SIG-M5 treated with dmso at 0.1 percent for 504 hours (cell line): ENCODE results near the gene PTMA.
"Not testable (repeated sequence)": the region's sequence is repeated elsewhere in the genome, so short reads cannot be mapped to it uniquely, and the experiment has no call there.

ENCODE experiments used
- DNase-seq: peaks from one replicate; lab custom pipeline; 2025; ENCODE audit not compliant: unreplicated experiment; lab: John Stamatoyannopoulos, UW

The PTMA gene

GRCh38 chr2:231714639-231715498 is 6.5 kb downstream of the PTMA start:
- DNase-seq, result peak; percentile 70

GRCh38 chr2:231715499-231715837 is 7.1 kb downstream of the PTMA start:
- no peak for DNase-seq

DNA sequence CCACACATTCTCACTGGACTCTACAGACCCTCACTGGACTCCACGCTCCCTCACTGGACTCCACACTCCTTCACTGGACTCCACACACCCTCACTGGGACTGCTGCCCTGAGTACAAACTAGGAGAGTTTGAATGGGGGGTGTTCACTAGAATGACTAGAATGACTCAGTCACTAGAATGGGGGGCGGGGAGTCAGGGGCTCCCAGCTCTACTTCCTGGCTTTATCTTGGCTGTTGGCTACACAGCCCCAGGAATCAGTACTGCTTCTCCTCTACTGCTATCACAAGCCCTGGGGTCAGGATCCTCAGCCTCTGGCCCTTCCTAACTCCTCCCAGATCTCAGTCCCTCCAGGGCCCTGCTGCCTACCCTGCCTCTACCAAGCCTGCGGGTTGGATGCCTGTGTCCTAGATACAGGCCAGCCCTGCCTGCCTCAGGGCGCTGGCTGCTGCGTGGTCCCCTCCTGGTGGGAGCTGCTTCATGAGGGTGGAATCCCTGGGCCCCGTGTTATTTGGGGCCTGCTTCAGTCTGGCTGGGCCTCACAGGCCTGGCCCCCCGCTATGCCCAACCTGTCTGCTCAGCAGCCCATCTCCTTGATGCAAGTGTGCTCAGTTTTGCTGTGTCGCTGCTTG is 7.8 kb downstream of the PTMA start:
- no peak for DNase-seq

DNA sequence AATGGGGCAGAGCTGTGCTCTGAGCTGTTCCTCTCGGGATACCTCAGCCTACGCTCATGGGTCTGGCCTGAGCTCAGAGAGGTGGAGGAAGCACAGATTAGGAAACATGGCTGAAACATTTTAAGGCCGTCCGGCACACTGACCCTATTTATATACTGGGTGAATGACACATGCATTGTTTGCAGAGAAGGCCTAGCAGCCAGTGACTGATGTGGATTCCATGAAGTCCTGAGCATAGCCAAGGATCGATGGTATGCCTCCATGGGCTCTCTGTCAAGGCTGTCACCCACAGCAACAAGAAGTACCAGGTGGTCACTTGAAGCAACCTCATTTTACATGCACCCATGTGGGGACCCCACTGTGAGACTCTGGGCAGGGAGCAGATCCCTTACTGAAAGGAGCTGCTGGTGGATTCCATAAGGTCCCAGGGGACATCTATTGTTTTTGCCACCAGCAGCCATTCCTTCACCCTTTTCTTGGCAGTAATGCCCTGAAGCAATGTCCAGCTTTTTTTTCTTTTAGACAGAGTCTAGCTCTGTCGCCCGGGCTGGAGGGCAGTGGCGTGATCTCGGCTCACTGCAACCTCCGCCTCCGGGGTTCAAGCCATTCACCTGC is 8.4 kb downstream of the PTMA start:
- no peak for DNase-seq

DNA sequence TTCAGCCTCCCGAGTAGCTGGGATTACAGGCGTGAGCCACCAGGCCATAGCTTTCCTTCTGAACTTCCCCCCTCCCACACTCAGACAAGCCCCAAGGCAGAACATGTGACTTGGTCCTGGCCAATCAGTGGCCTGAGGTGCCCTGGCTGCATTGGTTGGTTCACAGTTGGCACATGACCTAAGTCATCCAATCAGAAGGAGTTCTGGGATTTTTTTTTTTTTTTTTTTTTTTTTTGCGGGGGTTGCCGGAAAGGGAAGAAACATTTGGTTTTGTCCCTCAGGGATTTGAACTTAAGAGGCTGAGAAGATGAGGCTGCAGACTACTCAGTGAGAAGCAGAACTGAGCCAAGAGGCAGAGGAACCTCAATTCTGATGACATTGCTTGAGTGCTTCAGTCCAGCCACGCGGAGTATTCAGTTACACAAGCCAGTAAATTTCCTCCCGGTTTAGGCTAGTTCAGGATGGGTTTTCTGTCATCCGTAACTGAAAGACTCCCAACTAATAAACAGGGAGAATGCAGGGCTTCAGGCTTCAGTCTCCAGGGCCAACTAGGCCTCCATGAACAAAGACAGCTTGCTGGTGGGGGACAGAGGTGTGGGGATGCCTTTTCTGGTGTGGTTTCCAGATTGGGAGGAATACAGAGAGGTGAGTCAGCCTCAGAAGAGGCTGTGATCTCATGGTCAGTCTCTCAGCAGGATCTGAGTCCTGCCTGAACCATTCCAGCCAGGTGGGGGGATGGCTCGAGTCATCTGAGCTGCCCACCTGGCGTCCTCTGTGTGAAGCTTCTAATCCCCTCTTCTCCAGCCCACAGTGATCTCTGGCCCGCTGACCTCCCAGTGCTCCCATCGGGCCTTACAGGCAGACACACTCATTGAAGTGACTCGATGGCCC is 9.2 kb downstream of the PTMA start:
- peak; percentile 51 for DNase-seq

- DNase-seq, result no peak
Observed at GRCh38 chr2:231718799-231719198, 10.5 kb downstream of the PTMA start.

DNA sequence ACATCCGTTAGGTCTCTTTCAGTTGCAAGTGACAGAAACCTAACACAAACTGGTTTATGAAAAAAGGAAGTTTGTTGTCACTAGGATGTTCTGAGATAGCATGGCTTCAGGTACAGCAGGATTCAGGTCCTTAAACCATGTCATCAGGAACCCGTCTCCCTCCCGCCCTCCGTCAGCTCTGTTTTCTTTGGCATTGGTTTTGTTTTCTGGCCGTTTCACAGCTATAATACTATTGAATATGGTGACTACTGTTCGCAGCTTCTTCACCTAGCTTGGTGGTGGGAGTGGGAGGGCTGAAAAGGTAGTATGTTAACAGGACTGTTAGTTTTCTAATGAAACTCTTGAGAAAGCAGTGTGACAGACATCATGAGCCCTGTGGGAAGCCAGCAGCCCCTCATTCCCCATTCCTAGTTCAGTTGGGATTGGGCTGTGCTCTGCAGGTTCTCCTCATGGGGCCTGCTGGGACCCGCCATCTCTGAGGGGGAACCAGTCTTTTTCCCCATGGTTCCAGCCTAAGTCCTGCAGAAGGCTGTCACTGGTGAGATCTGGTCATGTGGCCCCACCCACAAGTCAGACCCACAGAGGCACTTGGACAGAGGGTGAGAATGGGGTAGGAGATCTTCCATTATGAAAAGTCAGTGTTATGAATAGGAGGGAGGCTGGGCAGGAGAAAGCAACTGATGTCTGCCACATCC is 12.1 kb downstream of the PTMA start:
- DNase-seq, result no peak

DNA sequence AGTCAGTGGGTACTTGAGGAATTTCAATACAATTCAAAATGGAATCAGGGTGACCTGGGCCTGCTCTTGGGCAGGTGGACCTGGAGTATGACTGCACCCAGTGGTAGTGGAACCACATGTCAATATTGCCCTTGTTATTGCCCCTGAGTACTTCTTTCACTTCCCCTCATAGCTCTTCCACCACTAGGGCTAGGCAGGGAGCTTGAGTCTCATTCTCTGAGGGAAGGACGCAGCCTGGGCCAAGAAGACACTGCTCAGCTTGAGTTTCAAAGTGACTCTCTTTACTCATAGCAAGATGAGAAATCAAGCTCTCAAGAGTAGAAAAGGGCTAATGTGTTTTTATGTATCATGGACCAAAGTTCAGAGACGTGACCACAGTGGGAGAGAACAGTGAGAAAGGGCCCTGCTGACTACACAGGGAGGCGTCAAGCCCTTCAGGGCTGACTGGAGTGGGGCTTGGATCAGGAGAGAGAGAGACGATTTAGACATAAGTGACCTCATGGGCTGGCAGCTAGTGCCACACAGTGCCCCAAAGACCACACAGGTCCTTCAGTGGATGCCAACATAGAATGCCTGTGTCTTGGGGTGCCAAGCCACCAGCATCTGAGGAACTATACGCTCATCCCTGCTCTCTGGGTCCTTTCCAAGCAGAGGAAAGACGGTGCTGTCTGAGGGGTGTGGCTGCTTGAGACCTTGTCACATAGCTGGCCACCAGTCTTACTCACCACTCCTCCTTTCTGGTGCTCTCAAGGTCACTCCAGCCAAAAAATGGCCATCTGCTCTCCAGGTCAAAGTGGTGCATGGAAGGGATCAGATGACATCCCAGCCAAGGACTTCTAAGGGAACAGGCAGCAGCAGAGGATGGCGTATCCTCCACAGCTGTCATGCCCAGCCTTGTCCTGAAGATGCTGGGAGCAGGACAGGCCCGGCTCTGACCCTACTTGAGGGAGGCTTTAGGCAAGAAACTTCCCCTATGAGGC is 13.0 kb downstream of the PTMA start:
- DNase-seq, result peak; percentile 85

DNA sequence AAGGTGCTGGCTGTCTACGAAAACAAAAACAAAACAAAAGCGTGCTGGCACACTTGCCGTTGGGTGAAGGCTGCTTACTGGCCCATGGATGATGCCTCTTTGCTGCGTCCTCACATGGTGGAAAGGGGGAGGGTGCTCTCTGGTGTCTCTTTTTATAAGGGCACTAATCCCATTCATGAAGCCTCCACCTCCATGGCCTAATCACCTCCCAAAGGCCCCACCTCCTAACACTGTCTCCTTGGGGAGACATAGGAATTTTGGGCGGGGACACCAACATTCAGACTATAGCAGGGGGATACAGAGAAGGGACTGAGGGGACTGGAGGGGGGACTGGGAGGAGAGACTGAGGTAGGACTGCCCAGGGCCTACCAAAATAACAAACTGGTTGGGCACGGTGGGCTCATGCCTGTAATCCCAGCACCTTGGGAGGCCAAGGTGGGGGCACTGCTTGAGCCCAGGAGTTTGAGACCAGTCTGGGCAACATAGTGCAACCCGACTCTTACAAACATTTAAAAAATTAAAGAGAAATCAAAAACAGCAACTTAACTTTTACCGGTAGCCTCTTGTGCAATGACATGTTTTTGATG is 14.5 kb downstream of the PTMA start:
- no peak for DNase-seq

- no peak for DNase-seq
Observed at GRCh38 chr2:231725476-231725875, 17.2 kb downstream of the PTMA start.

DNA sequence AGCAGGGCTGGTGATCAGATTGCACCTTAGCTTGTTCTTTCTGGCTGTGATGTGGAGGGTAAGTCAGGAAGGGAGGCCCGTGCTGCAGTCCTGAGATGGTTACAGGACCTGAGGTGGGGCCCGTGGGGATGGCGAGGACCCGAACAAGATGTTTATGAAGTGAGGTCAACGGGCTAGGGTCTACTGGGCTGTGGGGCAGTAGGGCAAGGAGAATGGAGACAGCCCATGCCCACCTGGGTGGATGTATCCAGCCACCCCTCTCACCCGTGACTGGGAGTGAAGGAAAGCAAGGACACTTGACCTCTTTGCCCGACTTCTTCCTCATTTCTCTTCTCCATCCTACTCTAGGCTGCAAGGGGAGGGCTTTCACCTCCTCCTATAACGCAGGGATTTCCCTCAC is 18.0 kb downstream of the PTMA start:
- no peak for DNase-seq

- no peak for DNase-seq
Observed at GRCh38 chr2:231727621-231728020, 19.3 kb downstream of the PTMA start.

DNA sequence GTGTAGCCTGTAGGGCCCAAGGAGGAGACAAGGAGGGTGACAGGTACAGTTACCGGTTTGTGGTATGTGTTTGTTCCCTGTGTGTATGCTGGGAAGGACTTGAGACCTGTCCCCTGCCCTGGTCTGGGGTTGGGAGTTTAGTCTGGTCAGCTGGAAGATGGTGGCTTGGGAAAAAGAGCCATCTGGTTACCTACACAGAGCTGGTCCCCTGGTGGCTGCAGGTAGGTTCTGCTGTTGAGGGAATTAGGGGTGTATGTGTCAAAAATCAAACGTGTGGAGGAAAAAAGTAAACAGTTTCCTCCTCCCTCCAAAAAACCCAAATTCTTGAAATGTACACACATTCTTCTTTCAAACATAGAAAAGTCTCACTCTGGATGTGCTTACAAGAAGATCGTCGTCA is 24.3 kb downstream of the PTMA start:
- no peak for DNase-seq

GRCh38 chr2:231737761-231738160 is 29.4 kb downstream of the PTMA start:
- no peak for DNase-seq

- DNase-seq, result no peak
Observed at GRCh38 chr2:231743376-231744116, 35.2 kb downstream of the PTMA start.

DNA sequence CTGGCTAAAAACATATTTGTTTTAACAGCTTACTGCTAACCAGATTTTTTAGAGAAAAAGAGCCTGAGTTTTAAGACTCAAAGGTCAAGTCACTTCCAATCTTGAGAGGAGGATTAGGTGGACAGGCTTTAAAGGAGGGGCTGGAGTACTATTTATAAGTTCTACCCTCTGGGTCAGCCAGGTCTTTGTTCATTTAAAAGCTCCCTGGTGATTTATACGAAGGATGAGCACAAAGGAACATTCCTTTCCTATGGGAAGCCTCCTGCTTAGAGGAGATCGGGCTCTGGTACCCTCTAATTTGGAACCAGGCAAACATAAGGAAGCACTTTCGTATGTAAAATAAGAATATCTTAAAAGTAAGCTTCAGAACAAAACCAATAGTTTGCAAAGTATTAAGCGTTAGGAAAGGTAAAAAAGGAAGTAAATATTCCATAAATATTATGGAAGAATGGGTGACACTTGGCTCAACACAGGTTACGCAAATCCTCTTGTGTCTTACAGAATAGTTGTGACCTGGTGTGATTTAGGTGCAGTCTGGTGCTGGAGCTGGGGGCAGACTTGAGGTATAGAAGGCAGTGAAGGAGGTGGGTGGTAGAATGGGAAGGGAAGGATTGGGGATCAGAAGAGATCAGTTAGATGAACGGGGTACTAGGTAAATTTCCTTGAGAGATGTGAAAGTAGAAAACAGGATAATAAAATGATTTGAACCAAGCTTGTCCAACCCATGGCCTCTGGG is 37.1 kb downstream of the PTMA start:
- DNase-seq, result no peak

DNA sequence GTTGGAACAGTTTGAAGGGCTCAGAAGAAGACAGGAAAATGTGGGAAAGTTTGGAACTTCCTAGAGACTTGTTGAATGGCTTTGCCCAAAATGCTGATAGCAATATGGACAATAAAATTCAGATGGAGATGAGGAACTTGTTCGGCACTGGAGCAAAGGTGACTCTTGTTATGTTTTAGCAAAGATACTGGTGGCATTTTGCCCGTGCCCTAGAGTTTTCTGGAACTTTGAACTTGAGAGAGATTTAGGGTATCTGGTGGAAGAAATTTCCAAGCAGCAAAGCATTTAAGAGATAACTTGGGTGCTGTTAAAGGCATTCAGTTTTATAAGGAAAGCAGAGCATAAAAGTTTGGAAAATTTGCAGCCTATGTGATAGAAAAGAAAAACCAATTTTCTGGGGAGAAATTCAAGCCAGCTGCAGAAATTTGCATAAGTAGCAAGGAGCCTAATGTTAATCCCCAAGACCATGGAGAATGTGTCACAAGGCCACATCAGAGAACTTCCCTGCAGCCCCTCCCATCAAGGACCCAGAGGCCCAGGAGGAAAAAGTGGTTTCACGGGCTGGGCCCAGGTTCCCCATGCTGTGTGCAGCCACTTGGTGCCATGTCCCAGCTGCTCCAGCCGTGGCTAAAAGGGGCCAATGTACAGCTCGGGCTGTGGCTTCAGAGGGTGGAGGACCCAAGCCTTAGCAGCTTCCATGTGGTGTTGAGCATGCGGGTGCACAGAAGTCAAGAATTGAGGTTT is 40.0 kb downstream of the PTMA start:
- DNase-seq, result not testable (repeated sequence)
